GM12873 (cell line): Measurements from ENCODE around the gene CEP112.

Experiments
- CTCF ChIP-seq: IDR thresholded peaks from 2 replicates; pipeline ENCODE4 v1.5.1; 2012; ENCODE audit warnings: low read depth, mild to moderate bottlenecking, moderate library complexity, low read length, control low read depth; ENCODE audit not compliant: insufficient read depth; ENCODE audit errors: missing control alignments

The CEP112 gene

GRCh38 chr17:65867014-65867413 is 324.9 kb downstream of the CEP112 start:
- no peak for TF ChIP-seq CTCF

GRCh38 chr17:65865715-65866425 is 326.1 kb downstream of the CEP112 start:
- no peak for TF ChIP-seq CTCF

GRCh38 chr17:65864394-65864793 is 327.5 kb downstream of the CEP112 start:
- no peak for TF ChIP-seq CTCF

GRCh38 chr17:65857718-65858117 is 334.2 kb downstream of the CEP112 start:
- TF ChIP-seq CTCF: no peak

GRCh38 chr17:65856865-65857264 is 335.1 kb downstream of the CEP112 start:
- no peak for TF ChIP-seq CTCF

- no peak for TF ChIP-seq CTCF
These were observed 336.3 kb downstream of the CEP112 start for GRCh38 chr17:65855675-65856074.

GRCh38 chr17:65855245-65855644 is 336.7 kb downstream of the CEP112 start:
- TF ChIP-seq CTCF: no peak
